ENCODE measurements around the gene ALK.

- TF ChIP-seq CTCF (tag by site-specific recombination; IDR thresholded peaks at IDR 0.05) (no peak), ZBTB1 (tag by site-specific recombination; IDR thresholded peaks at IDR 0.05) (no peak), ZNF639 (tag by site-specific recombination; IDR thresholded peaks at IDR 0.05) (no peak), ZNF777 (tag by site-specific recombination; IDR thresholded peaks at IDR 0.05; ENCODE audit: borderline replicate concordance) (no peak), KLF8 (tag by site-specific recombination; IDR thresholded peaks at IDR 0.05) (no peak), ZNF239 (tag by site-specific recombination; IDR thresholded peaks at IDR 0.05) (no peak), ZNF132 (tag by site-specific recombination; IDR thresholded peaks at IDR 0.05; ENCODE audit: borderline replicate concordance) (no peak), ZSCAN18 (tag by site-specific recombination; IDR thresholded peaks at IDR 0.05) (no peak), ZNF654 (tag by site-specific recombination; IDR thresholded peaks at IDR 0.05; ENCODE audit: low read depth) (no peak), OVOL3 (tag by site-specific recombination; IDR thresholded peaks at IDR 0.05) (no peak)
- TF ChIP-seq, protein P1, sequence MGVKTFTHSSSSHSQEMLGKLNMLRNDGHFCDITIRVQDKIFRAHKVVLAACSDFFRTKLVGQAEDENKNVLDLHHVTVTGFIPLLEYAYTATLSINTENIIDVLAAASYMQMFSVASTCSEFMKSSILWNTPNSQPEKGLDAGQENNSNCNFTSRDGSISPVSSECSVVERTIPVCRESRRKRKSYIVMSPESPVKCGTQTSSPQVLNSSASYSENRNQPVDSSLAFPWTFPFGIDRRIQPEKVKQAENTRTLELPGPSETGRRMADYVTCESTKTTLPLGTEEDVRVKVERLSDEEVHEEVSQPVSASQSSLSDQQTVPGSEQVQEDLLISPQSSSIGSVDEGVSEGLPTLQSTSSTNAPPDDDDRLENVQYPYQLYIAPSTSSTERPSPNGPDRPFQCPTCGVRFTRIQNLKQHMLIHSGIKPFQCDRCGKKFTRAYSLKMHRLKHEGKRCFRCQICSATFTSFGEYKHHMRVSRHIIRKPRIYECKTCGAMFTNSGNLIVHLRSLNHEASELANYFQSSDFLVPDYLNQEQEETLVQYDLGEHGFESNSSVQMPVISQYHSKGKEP (tag by site-specific recombination; IDR thresholded peaks at IDR 0.05) = no peak
Observed at GRCh38 chr2:29766191-29766590, 155.2 kb downstream of the ALK start.

All from HEK293 (cell line).